HEK293 (cell line): ENCODE measurements around the gene MEX3A.
A peak's percentile ranks its signal among the peaks of the same experiment; 100 is the strongest.

ENCODE experiments used
- CTCF ChIA-PET: fragments of 350-600 bp; formaldehyde crosslinking; extraction: SDS; loops from one replicate; lab custom pipeline; 2021; ENCODE audit warnings: antibody characterized with exemption; lab: Yijun Ruan, JAX
- POLR2A ChIA-PET: fragments of 300-600 bp; formaldehyde crosslinking; extraction: SDS; loops from one replicate; lab custom pipeline; 2020; ENCODE audit warnings: antibody characterized with exemption, inconsistent platforms; lab: Yijun Ruan, JAX
- H3K27ac ChIP-seq: fragments of 200-500 bp; sonication (Bioruptor generic); 2 replicates; pipeline ENCODE4 v1.5.1; 2014; ENCODE audit warnings: low read depth, low read length, control low read depth, inconsistent platforms; ENCODE audit errors: extremely low read depth
- H3K36me3 ChIP-seq, 2 experiments: fragments of 200-500 bp in 1 of 2; sonication (Bioruptor generic) in 1 of 2; 1 replicate in 1 of 2; 2 replicates in 1 of 2; pipeline ENCODE4 v1.5.1; 2014 to 2017; ENCODE audit warnings: inconsistent platforms in 2 of 2, low read length in 2 of 2; ENCODE audit not compliant: control insufficient read depth in 2 of 2, insufficient read depth in 1 of 2
- H3K4me1 ChIP-seq: fragments of 200-500 bp; sonication (Bioruptor generic); 2 replicates; pipeline ENCODE4 v1.5.1; 2014; ENCODE audit warnings: mild to moderate bottlenecking, low read length, inconsistent platforms; ENCODE audit not compliant: control insufficient read depth, insufficient read depth
- H3K4me3 ChIP-seq: 2 replicates; pipeline ENCODE4 v1.5.1; 2011; ENCODE audit warnings: low read depth, mild to moderate bottlenecking, control low read depth, low read length, moderate library complexity
- H3K9me3 ChIP-seq: fragments of 200-500 bp; sonication (Bioruptor generic); 2 replicates; pipeline ENCODE4 v1.5.1; 2014; ENCODE audit warnings: low read depth, low read length, inconsistent platforms; ENCODE audit not compliant: control insufficient read depth, insufficient read depth
- EGR2 ChIP-seq: fragments of 450-650 bp; formaldehyde crosslinking; IDR thresholded peaks from 2 replicates; pipeline ENCODE4 v1.5.1; 2016; ENCODE audit warnings: low read depth, missing biosample characterization, missing genetic modification characterization
- GLIS1 ChIP-seq: fragments of 450-650 bp; formaldehyde crosslinking; IDR thresholded peaks from 2 replicates; pipeline ENCODE4 v1.5.1; 2016; ENCODE audit warnings: missing biosample characterization, missing genetic modification characterization
- HOXC10 ChIP-seq: sonication (generic); formaldehyde crosslinking; IDR thresholded peaks from 2 replicates; pipeline ENCODE4 v1.8.1; 2023; ENCODE audit warnings: mild to moderate bottlenecking, missing genetic modification reagents
- IKZF3 ChIP-seq: fragments of 450-650 bp; IDR thresholded peaks from 2 replicates; pipeline ENCODE4 v1.5.0; 2018; ENCODE audit warnings: missing biosample characterization, mild to moderate bottlenecking, missing genetic modification characterization, moderate library complexity
- KLF17 ChIP-seq: fragments of 450-650 bp; formaldehyde crosslinking; IDR thresholded peaks from 2 replicates; pipeline ENCODE4 v1.5.1; 2016; ENCODE audit warnings: missing biosample characterization, missing genetic modification characterization
- MZF1 ChIP-seq: fragments of 450-650 bp; formaldehyde crosslinking; IDR thresholded peaks from 2 replicates; pipeline ENCODE4 v1.5.1; 2017; ENCODE audit warnings: missing biosample characterization, missing genetic modification characterization, borderline replicate concordance
- PATZ1 ChIP-seq: fragments of 450-650 bp; formaldehyde crosslinking; IDR thresholded peaks from 2 replicates; pipeline ENCODE4 v1.5.1; 2016; ENCODE audit warnings: missing biosample characterization, missing genetic modification characterization
- SP7 ChIP-seq: fragments of 450-650 bp; formaldehyde crosslinking; IDR thresholded peaks from 2 replicates; pipeline ENCODE4 v1.5.1; 2016; ENCODE audit warnings: missing biosample characterization, missing genetic modification characterization
- ZBTB48 ChIP-seq: fragments of 450-650 bp; formaldehyde crosslinking; IDR thresholded peaks from 2 replicates; pipeline ENCODE4 v1.5.1; 2016; ENCODE audit warnings: missing biosample characterization, missing genetic modification characterization
- ZBTB8A ChIP-seq: fragments of 450-650 bp; formaldehyde crosslinking; IDR thresholded peaks from 2 replicates; pipeline ENCODE4 v1.5.1; 2016; ENCODE audit warnings: missing biosample characterization, missing genetic modification characterization
- ZFP41 ChIP-seq: fragments of 450-650 bp; formaldehyde crosslinking; IDR thresholded peaks from 2 replicates; pipeline ENCODE4 v1.5.1; 2016; ENCODE audit warnings: missing biosample characterization, missing genetic modification characterization, borderline replicate concordance
- ZFP69B ChIP-seq: fragments of 450-650 bp; formaldehyde crosslinking; IDR thresholded peaks from 2 replicates; pipeline ENCODE4 v1.5.1; 2016; ENCODE audit warnings: missing biosample characterization, missing genetic modification characterization
- ZIC2 ChIP-seq: fragments of 450-650 bp; formaldehyde crosslinking; IDR thresholded peaks from 2 replicates; pipeline ENCODE4 v1.5.1; 2016; ENCODE audit warnings: missing biosample characterization, missing genetic modification characterization
- ZNF138 ChIP-seq: fragments of 450-650 bp; formaldehyde crosslinking; IDR thresholded peaks from 2 replicates; pipeline ENCODE4 v1.5.1; 2016; ENCODE audit warnings: missing biosample characterization, missing genetic modification characterization, borderline replicate concordance
- ZNF280C ChIP-seq: fragments of 450-650 bp; formaldehyde crosslinking; IDR thresholded peaks from 2 replicates; pipeline ENCODE4 v1.5.1; 2016; ENCODE audit warnings: missing biosample characterization, missing genetic modification characterization
- ZNF341 ChIP-seq: fragments of 450-650 bp; formaldehyde crosslinking; IDR thresholded peaks from 2 replicates; pipeline ENCODE4; 2016; ENCODE audit warnings: low read depth, missing biosample characterization, missing genetic modification characterization
- ZNF398 ChIP-seq: fragments of 450-650 bp; formaldehyde crosslinking; IDR thresholded peaks from 2 replicates; pipeline ENCODE4 v1.5.1; 2017; ENCODE audit warnings: missing biosample characterization, missing genetic modification characterization
- ZNF404 ChIP-seq: fragments of 450-650 bp; formaldehyde crosslinking; IDR thresholded peaks from 2 replicates; pipeline ENCODE4 v1.5.1; 2017; ENCODE audit warnings: missing biosample characterization, missing genetic modification characterization
- ZNF600 ChIP-seq: fragments of 450-650 bp; formaldehyde crosslinking; IDR thresholded peaks from 2 replicates; pipeline ENCODE4 v1.5.1; 2016; ENCODE audit warnings: missing biosample characterization, missing genetic modification characterization
- ZNF629 ChIP-seq: fragments of 450-650 bp; formaldehyde crosslinking; IDR thresholded peaks from 2 replicates; pipeline ENCODE4 v1.5.1; 2017; ENCODE audit warnings: missing biosample characterization, missing genetic modification characterization
- ZSCAN4 ChIP-seq: fragments of 450-650 bp; formaldehyde crosslinking; IDR thresholded peaks from 2 replicates; pipeline ENCODE4 v1.5.1; 2017; ENCODE audit warnings: missing biosample characterization, missing genetic modification characterization

Gene MEX3A

GRCh38 chr1:156063997-156064285, 18.3 kb downstream of the MEX3A start:
- peak; percentile 24; the same call in 1 of the 2 replicates for TF ChIP-seq PATZ1 (tag by site-specific recombination)
- TF ChIP-seq GLIS1 (tag by site-specific recombination): peak; percentile 89
- TF ChIP-seq ZNF629 (tag by site-specific recombination): peak; percentile 39; the same call in 1 of the 2 replicates
- TF ChIP-seq HOXC10 (CRISPR knock-in tag): no peak
- TF ChIP-seq ZSCAN4 (tag by site-specific recombination): peak; percentile 71
- 0 out of 2 replicates have a peak, but pooled peaks have one; percentile 16 for TF ChIP-seq KLF17
- TF ChIP-seq ZBTB48 (tag by site-specific recombination): peak; percentile 8; the same call in 1 of the 2 replicates
- TF ChIP-seq ZNF404 (tag by site-specific recombination): no peak
- no peak for TF ChIP-seq ZFP41 (tag by site-specific recombination)
- no peak for TF ChIP-seq ZNF138 (tag by site-specific recombination)
- TF ChIP-seq ZNF398: peak; percentile 52
- no peak for TF ChIP-seq ZFP69B (tag by site-specific recombination)
- 0 out of 2 replicates have a peak, but pooled peaks have one; percentile 18 for TF ChIP-seq SP7 (tag by site-specific recombination)
- TF ChIP-seq MZF1 (tag by site-specific recombination): no peak
- TF ChIP-seq ZBTB8A (tag by site-specific recombination): 0 out of 2 replicates have a peak, but pooled peaks have one; percentile 18
- peak; percentile 55; the same call in 1 of the 2 replicates for TF ChIP-seq EGR2 (tag by site-specific recombination)
- TF ChIP-seq ZNF280C (tag by site-specific recombination): no peak
- TF ChIP-seq ZNF600: peak; percentile 63; the same call in 1 of the 2 replicates
- peak; percentile 89 for TF ChIP-seq ZIC2 (tag by site-specific recombination)
- 0 out of 2 replicates have a peak, but pooled peaks have one; percentile 30 for TF ChIP-seq IKZF3 (tag by site-specific recombination)
- no peak for TF ChIP-seq ZNF341
- Histone ChIP-seq H3K36me3 (no peaks in the 10 kb centered on the region), H3K4me1 (peaks cover 4% of the 10 kb centered on the region; the same call in 1 of the 2 replicates), H3K27ac (no peak overlapping the region), H3K9me3 (no peaks in the 10 kb centered on the region), H3K4me3 (no peak overlapping the region)
- ChIA-PET POLR2A (interaction anchor here (1.2 kb wide), 1 partner anchor 207 kb away, joined by 3 read pairs; the partner anchor contains the start of gene GON4L), CTCF (interaction anchor here (0.5 to 7.2 kb wide), 9 partner anchors 10 to 255 kb away, joined by 3 to 65 read pairs (median 4); no protein-coding TSS in a partner anchor)
